HepG2 (cell line): ENCODE measurements around the gene ITIH3.

ENCODE experiments used
- CREM ChIP-seq, 2 experiments: sonication (generic) in 1 of 2; formaldehyde crosslinking in 1 of 2; IDR thresholded peaks; 2 replicates each; pipeline versions ENCODE4 v1.4.0 to v1.6.1; 2016 to 2020; ENCODE audit warnings: antibody characterized with exemption in 1 of 2, mild to moderate bottlenecking in 1 of 2, missing genetic modification reagents in 1 of 2
- ESRRA ChIP-seq: sonication (generic); formaldehyde crosslinking; IDR thresholded peaks from 2 replicates; pipeline ENCODE4 v1.5.1; 2020; ENCODE audit warnings: mild to moderate bottlenecking, low read depth, missing genetic modification reagents
- HNF4A ChIP-seq: sonication (generic); formaldehyde crosslinking; IDR thresholded peaks from 2 replicates; pipeline ENCODE4 v1.4.0; 2020; ENCODE audit warnings: missing genetic modification reagents
- JUND ChIP-seq: sonication (generic); formaldehyde crosslinking; IDR thresholded peaks from 2 replicates; pipeline ENCODE4 v1.8.0; 2022; ENCODE audit warnings: mild to moderate bottlenecking, missing genetic modification reagents
- NR2C2 ChIP-seq: sonication (generic); formaldehyde crosslinking; IDR thresholded peaks from 2 replicates; pipeline ENCODE4 v1.4.0; 2020; ENCODE audit warnings: missing genetic modification reagents, mild to moderate bottlenecking, moderate library complexity, borderline replicate concordance
- PCBP2 ChIP-seq: fragments of 200-400 bp; formaldehyde crosslinking; optimal IDR thresholded peaks from 2 replicates; pipeline ENCODE3; 2018; ENCODE audit warnings: low read length, low read depth; ENCODE audit not compliant: poor library complexity, severe bottlenecking
- ZBTB1 ChIP-seq: sonication (generic); formaldehyde crosslinking; IDR thresholded peaks from 2 replicates; pipeline ENCODE4 v1.4.0; 2020; ENCODE audit warnings: missing genetic modification reagents, borderline replicate concordance
- ZSCAN9 ChIP-seq: IDR thresholded peaks from 2 replicates; pipeline ENCODE4 v1.6.1; 2016; ENCODE audit warnings: borderline replicate concordance
- TF ChIP-seq, protein P1 (sequence below): sonication (generic); formaldehyde crosslinking; IDR thresholded peaks from 2 replicates; pipeline ENCODE4 v1.4.0; 2020; ENCODE audit warnings: low read depth, missing genetic modification reagents
- TF ChIP-seq, protein P2 (sequence below): IDR thresholded peaks from 2 replicates; pipeline ENCODE4 v1.6.1; 2016; ENCODE audit warnings: mild to moderate bottlenecking
- TF ChIP-seq, protein P3 (sequence below): IDR thresholded peaks from 2 replicates; pipeline ENCODE4 v1.6.1; 2012; ENCODE audit warnings: inconsistent platforms
- TF ChIP-seq, protein P4 (sequence below): sonication (generic); formaldehyde crosslinking; IDR thresholded peaks from 2 replicates; pipeline ENCODE4 v1.4.0; 2020; ENCODE audit warnings: missing genetic modification reagents

DNA sequence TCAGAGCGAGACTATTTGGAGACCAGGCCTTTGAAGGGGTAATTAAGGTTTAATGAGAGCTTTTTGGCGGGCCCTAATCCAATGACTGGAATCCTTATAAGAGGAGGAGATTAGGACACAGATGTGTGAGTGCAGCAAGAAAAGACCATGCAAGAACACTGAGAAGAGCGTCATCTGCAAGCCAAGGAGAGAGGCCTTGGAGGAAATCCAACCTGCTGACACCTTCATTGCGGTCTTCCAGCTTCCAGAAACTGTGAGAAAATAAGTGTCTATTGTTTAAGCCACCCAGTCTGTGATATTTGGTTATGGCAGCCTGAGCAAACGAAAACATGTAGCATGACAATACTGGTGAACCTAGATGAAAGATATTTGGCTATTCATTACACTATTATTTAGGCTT lies 63.3 kb downstream of the ITIH3 start:
- TF ChIP-seq CREM (IDR thresholded peaks at IDR 0.05): no peak
- TF ChIP-seq CREM (CRISPR knock-in tag; IDR thresholded peaks at IDR 0.05): no peak
- no peak for TF ChIP-seq ESRRA (CRISPR knock-in tag)
- TF ChIP-seq JUND: no peak
- TF ChIP-seq, protein P1, sequence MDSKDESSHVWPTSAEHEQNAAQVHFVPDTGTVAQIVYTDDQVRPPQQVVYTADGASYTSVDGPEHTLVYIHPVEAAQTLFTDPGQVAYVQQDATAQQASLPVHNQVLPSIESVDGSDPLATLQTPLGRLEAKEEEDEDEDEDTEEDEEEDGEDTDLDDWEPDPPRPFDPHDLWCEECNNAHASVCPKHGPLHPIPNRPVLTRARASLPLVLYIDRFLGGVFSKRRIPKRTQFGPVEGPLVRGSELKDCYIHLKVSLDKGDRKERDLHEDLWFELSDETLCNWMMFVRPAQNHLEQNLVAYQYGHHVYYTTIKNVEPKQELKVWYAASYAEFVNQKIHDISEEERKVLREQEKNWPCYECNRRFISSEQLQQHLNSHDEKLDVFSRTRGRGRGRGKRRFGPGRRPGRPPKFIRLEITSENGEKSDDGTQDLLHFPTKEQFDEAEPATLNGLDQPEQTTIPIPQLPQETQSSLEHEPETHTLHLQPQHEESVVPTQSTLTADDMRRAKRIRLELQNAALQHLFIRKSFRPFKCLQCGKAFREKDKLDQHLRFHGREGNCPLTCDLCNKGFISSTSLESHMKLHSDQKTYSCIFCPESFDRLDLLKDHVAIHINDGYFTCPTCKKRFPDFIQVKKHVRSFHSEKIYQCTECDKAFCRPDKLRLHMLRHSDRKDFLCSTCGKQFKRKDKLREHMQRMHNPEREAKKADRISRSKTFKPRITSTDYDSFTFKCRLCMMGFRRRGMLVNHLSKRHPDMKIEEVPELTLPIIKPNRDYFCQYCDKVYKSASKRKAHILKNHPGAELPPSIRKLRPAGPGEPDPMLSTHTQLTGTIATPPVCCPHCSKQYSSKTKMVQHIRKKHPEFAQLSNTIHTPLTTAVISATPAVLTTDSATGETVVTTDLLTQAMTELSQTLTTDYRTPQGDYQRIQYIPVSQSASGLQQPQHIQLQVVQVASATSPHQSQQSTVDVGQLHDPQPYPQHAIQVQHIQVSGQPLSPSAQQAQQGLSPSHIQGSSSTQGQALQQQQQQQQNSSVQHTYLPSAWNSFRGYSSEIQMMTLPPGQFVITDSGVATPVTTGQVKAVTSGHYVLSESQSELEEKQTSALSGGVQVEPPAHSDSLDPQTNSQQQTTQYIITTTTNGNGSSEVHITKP (CRISPR knock-in tag): no peak
- TF ChIP-seq, protein P2, sequence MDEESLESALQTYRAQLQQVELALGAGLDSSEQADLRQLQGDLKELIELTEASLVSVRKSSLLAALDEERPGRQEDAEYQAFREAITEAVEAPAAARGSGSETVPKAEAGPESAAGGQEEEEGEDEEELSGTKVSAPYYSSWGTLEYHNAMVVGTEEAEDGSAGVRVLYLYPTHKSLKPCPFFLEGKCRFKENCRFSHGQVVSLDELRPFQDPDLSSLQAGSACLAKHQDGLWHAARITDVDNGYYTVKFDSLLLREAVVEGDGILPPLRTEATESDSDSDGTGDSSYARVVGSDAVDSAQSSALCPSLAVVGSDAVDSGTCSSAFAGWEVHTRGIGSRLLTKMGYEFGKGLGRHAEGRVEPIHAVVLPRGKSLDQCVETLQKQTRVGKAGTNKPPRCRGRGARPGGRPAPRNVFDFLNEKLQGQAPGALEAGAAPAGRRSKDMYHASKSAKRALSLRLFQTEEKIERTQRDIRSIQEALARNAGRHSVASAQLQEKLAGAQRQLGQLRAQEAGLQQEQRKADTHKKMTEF: no peak
- no peak for TF ChIP-seq ZBTB1 (CRISPR knock-in tag)
- TF ChIP-seq, protein P3, sequence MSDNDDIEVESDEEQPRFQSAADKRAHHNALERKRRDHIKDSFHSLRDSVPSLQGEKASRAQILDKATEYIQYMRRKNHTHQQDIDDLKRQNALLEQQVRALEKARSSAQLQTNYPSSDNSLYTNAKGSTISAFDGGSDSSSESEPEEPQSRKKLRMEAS: no peak
- TF ChIP-seq ZSCAN9 (CRISPR knock-in tag): no peak
- TF ChIP-seq, protein P4, sequence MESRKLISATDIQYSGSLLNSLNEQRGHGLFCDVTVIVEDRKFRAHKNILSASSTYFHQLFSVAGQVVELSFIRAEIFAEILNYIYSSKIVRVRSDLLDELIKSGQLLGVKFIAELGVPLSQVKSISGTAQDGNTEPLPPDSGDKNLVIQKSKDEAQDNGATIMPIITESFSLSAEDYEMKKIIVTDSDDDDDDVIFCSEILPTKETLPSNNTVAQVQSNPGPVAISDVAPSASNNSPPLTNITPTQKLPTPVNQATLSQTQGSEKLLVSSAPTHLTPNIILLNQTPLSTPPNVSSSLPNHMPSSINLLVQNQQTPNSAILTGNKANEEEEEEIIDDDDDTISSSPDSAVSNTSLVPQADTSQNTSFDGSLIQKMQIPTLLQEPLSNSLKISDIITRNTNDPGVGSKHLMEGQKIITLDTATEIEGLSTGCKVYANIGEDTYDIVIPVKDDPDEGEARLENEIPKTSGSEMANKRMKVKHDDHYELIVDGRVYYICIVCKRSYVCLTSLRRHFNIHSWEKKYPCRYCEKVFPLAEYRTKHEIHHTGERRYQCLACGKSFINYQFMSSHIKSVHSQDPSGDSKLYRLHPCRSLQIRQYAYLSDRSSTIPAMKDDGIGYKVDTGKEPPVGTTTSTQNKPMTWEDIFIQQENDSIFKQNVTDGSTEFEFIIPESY: no peak
- no peak for TF ChIP-seq PCBP2
- TF ChIP-seq NR2C2 (CRISPR knock-in tag): no peak
- no peak for TF ChIP-seq HNF4A (CRISPR knock-in tag)
